HepG2 (cell line): Measurements from ENCODE around the gene PTPRH. TPM values are rescaled to one million over a fixed set of nuclear protein-coding genes. Genes with fewer than 3 reads are reported as not detected.

Source experiments
- FOSL1 ChIP-seq: sonication (generic); formaldehyde crosslinking; IDR thresholded peaks from 2 replicates; pipeline ENCODE4 v1.9.0; 2021; ENCODE audit warnings: missing genetic modification reagents, borderline replicate concordance
- HNRNPUL1 ChIP-seq: fragments of 200-400 bp; formaldehyde crosslinking; IDR thresholded peaks from 2 replicates; pipeline ENCODE4 v1.6.1; 2017; ENCODE audit warnings: low read depth, mild to moderate bottlenecking, low read length, moderate library complexity
- SALL1 ChIP-seq: sonication (generic); formaldehyde crosslinking; IDR thresholded peaks from 2 replicates; pipeline ENCODE4 v1.8.0; 2022; ENCODE audit warnings: mild to moderate bottlenecking, missing genetic modification reagents
- TCF7L2 ChIP-seq: IDR thresholded peaks from 2 replicates; pipeline ENCODE4 v1.6.1; 2011; ENCODE audit warnings: mild to moderate bottlenecking, low read depth, low read length, moderate library complexity
- TEAD2 ChIP-seq: sonication (generic); formaldehyde crosslinking; IDR thresholded peaks from 2 replicates; pipeline ENCODE4 v1.9.0; 2021; ENCODE audit warnings: missing genetic modification reagents
- TOPORS ChIP-seq: sonication (generic); formaldehyde crosslinking; IDR thresholded peaks from 2 replicates; pipeline ENCODE4 v1.8.0; 2023; ENCODE audit warnings: mild to moderate bottlenecking, missing genetic modification reagents
- ZNF263 ChIP-seq: sonication (generic); formaldehyde crosslinking; IDR thresholded peaks from 2 replicates; pipeline ENCODE4 v1.4.0; 2020; ENCODE audit warnings: missing genetic modification reagents
- ZNF264 ChIP-seq: sonication (generic); formaldehyde crosslinking; IDR thresholded peaks from 2 replicates; pipeline ENCODE4 v1.4.0; 2020; ENCODE audit warnings: missing genetic modification reagents
- ZNF44 ChIP-seq: sonication (generic); formaldehyde crosslinking; IDR thresholded peaks from 2 replicates; pipeline ENCODE4 v1.5.1; 2020; ENCODE audit warnings: mild to moderate bottlenecking, missing genetic modification reagents
- ZNF879 ChIP-seq: sonication (generic); formaldehyde crosslinking; IDR thresholded peaks from 2 replicates; pipeline ENCODE4 v1.8.1; 2023; ENCODE audit warnings: missing genetic modification reagents
- polyA plus RNA-seq, 8 experiments: library from polyadenylated mRNA; depleted of rRNA in 3 of 8; stranded (reverse) in 7 of 8; unstranded in 1 of 8; fragments of >200 nt; fragmentation: Illumina TruSeq in 4 of 8; extraction: Trizol in 4 of 8; gene quantifications; 2 replicates each; pipeline versions ENCODE4 v1.2.1 to v1.2.3, GENCODE V29; 2011 to 2016; ENCODE audit warnings: low read depth in 4 of 8, missing spikeins in 1 of 8, mixed read lengths in 1 of 8; ENCODE audit not compliant: insufficient read depth in 1 of 8
- total RNA-seq, 5 experiments: library from RNA; depleted of rRNA; stranded (reverse); fragments of >200 nt; fragmentation: Illumina TruSeq; extraction: Trizol; gene quantifications; 2 replicates each; pipeline ENCODE4 v1.2.3, GENCODE V29; 2016; ENCODE audit warnings: low read depth in 1 of 5
- TF ChIP-seq, protein P1 (sequence below): sonication (generic); formaldehyde crosslinking; IDR thresholded peaks from 2 replicates; pipeline ENCODE4 v1.5.1; 2020; ENCODE audit warnings: mild to moderate bottlenecking, missing genetic modification reagents, borderline replicate concordance
- TF ChIP-seq, protein P2 (sequence below): sonication (generic); formaldehyde crosslinking; IDR thresholded peaks from 2 replicates; pipeline ENCODE4 v1.4.0; 2020; ENCODE audit warnings: missing genetic modification reagents, borderline replicate concordance
- TF ChIP-seq, protein P3 (sequence below): sonication (generic); formaldehyde crosslinking; IDR thresholded peaks from 2 replicates; pipeline ENCODE4 v1.8.0; 2022; ENCODE audit warnings: low read depth, missing genetic modification reagents
- TF ChIP-seq, protein P4 (sequence below): IDR thresholded peaks from 2 replicates; pipeline ENCODE4 v1.6.1; 2016; ENCODE audit warnings: missing compliant biosample characterization, missing genetic modification reagents, borderline replicate concordance
- TF ChIP-seq, protein P5 (sequence below): fragments of 450-650 bp; IDR thresholded peaks from 2 replicates; pipeline ENCODE4 v1.6.1; 2017
- TF ChIP-seq, protein P6 (sequence below): sonication (generic); formaldehyde crosslinking; IDR thresholded peaks from 2 replicates; pipeline ENCODE4 v1.4.0; 2020; ENCODE audit warnings: missing genetic modification reagents

PTPRH gene
- total and polyA plus RNA-seq, 2 of the 13 experiments (the other 11 are each of a cell fraction or from before 2014, with no cell fraction given), result 14.7 to 125 TPM

DNA sequence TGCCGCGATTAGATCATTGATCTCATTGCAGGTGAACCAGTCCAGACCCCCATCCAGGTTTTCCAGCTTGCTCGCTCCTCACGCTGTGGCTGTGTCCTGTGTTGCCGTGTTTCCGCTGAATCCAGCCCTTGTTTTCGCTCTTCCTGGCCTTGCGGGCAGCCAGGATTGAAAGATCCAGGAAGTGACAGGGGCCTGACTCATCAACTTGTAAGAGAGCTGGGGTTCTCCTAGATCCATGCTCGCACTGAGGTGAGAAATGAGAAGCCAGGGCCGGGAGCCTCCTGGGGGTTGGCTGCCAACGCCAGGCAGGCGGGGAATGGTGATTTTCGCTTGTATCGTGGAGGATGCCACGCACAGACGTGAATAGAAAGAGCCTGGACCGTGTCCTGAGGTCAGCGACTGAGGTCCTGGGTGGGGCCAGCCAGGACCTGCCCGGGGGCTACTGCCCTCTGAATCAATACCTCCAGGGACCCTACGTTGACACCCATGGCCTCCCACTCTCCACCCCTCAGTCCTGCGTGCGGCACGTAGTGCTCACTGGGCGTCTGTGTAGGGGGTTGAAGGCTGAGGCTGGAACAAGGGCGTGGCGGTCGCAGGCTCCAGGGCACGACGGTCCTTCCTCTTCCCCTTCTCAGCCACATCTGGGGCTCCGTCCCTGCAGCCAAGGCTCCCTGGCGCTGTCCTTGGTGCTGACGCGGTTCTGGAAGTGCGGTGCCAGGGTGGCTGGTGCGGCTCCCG, 7.3 kb upstream of the PTPRH start (continued):
- TF ChIP-seq ZNF44 (CRISPR knock-in tag) (no peak; the same call in 1 of the 2 replicates), TOPORS (CRISPR knock-in tag) (no peak), ZNF264 (CRISPR knock-in tag) (peak; percentile 87), ZNF263 (CRISPR knock-in tag) (peak; percentile 83), HNRNPUL1 (no peak), FOSL1 (CRISPR knock-in tag) (peak; percentile 79; the same call in 1 of the 2 replicates), TCF7L2 (no peak), TEAD2 (CRISPR knock-in tag) (peak; percentile 81; the same call in 1 of the 2 replicates), ZNF879 (CRISPR knock-in tag) (peak; percentile 87), SALL1 (CRISPR knock-in tag) (peak; percentile 95)
- TF ChIP-seq, protein P1, sequence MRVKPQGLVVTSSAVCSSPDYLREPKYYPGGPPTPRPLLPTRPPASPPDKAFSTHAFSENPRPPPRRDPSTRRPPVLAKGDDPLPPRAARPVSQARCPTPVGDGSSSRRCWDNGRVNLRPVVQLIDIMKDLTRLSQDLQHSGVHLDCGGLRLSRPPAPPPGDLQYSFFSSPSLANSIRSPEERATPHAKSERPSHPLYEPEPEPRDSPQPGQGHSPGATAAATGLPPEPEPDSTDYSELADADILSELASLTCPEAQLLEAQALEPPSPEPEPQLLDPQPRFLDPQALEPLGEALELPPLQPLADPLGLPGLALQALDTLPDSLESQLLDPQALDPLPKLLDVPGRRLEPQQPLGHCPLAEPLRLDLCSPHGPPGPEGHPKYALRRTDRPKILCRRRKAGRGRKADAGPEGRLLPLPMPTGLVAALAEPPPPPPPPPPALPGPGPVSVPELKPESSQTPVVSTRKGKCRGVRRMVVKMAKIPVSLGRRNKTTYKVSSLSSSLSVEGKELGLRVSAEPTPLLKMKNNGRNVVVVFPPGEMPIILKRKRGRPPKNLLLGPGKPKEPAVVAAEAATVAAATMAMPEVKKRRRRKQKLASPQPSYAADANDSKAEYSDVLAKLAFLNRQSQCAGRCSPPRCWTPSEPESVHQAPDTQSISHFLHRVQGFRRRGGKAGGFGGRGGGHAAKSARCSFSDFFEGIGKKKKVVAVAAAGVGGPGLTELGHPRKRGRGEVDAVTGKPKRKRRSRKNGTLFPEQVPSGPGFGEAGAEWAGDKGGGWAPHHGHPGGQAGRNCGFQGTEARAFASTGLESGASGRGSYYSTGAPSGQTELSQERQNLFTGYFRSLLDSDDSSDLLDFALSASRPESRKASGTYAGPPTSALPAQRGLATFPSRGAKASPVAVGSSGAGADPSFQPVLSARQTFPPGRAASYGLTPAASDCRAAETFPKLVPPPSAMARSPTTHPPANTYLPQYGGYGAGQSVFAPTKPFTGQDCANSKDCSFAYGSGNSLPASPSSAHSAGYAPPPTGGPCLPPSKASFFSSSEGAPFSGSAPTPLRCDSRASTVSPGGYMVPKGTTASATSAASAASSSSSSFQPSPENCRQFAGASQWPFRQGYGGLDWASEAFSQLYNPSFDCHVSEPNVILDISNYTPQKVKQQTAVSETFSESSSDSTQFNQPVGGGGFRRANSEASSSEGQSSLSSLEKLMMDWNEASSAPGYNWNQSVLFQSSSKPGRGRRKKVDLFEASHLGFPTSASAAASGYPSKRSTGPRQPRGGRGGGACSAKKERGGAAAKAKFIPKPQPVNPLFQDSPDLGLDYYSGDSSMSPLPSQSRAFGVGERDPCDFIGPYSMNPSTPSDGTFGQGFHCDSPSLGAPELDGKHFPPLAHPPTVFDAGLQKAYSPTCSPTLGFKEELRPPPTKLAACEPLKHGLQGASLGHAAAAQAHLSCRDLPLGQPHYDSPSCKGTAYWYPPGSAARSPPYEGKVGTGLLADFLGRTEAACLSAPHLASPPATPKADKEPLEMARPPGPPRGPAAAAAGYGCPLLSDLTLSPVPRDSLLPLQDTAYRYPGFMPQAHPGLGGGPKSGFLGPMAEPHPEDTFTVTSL (CRISPR knock-in tag), result 0 out of 2 replicates have a peak, but pooled peaks have one; percentile 47
- TF ChIP-seq, protein P2, sequence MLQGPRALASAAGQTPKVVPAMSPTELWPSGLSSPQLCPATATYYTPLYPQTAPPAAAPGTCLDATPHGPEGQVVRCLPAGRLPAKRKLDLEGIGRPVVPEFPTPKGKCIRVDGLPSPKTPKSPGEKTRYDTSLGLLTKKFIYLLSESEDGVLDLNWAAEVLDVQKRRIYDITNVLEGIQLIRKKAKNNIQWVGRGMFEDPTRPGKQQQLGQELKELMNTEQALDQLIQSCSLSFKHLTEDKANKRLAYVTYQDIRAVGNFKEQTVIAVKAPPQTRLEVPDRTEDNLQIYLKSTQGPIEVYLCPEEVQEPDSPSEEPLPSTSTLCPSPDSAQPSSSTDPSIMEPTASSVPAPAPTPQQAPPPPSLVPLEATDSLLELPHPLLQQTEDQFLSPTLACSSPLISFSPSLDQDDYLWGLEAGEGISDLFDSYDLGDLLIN (CRISPR knock-in tag), result peak; percentile 96; the same call in 1 of the 2 replicates
- TF ChIP-seq, protein P3, sequence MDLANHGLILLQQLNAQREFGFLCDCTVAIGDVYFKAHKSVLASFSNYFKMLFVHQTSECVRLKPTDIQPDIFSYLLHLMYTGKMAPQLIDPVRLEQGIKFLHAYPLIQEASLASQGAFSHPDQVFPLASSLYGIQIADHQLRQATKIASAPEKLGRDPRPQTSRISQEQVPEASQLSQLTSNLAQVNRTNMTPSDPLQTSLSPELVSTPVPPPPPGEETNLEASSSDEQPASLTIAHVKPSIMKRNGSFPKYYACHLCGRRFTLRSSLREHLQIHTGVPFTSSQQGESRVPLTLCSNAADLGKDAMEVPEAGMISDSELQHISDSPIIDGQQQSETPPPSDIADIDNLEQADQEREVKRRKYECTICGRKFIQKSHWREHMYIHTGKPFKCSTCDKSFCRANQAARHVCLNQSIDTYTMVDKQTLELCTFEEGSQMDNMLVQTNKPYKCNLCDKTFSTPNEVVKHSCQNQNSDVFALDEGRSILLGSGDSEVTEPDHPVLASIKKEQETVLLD, result peak; percentile 71
- TF ChIP-seq, protein P4, sequence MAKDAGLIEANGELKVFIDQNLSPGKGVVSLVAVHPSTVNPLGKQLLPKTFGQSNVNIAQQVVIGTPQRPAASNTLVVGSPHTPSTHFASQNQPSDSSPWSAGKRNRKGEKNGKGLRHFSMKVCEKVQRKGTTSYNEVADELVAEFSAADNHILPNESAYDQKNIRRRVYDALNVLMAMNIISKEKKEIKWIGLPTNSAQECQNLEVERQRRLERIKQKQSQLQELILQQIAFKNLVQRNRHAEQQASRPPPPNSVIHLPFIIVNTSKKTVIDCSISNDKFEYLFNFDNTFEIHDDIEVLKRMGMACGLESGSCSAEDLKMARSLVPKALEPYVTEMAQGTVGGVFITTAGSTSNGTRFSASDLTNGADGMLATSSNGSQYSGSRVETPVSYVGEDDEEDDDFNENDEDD (CRISPR knock-in tag), result peak; percentile 78; the same call in 1 of the 2 replicates
- TF ChIP-seq, protein P5, sequence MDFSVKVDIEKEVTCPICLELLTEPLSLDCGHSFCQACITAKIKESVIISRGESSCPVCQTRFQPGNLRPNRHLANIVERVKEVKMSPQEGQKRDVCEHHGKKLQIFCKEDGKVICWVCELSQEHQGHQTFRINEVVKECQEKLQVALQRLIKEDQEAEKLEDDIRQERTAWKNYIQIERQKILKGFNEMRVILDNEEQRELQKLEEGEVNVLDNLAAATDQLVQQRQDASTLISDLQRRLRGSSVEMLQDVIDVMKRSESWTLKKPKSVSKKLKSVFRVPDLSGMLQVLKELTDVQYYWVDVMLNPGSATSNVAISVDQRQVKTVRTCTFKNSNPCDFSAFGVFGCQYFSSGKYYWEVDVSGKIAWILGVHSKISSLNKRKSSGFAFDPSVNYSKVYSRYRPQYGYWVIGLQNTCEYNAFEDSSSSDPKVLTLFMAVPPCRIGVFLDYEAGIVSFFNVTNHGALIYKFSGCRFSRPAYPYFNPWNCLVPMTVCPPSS, result no peak
- TF ChIP-seq, protein P6, sequence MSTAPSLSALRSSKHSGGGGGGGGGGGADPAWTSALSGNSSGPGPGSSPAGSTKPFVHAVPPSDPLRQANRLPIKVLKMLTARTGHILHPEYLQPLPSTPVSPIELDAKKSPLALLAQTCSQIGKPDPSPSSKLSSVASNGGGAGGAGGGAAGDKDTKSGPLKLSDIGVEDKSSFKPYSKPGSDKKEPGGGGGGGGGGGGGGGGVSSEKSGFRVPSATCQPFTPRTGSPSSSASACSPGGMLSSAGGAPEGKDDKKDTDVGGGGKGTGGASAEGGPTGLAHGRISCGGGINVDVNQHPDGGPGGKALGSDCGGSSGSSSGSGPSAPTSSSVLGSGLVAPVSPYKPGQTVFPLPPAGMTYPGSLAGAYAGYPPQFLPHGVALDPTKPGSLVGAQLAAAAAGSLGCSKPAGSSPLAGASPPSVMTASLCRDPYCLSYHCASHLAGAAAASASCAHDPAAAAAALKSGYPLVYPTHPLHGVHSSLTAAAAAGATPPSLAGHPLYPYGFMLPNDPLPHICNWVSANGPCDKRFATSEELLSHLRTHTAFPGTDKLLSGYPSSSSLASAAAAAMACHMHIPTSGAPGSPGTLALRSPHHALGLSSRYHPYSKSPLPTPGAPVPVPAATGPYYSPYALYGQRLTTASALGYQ (CRISPR knock-in tag), result no peak; the same call in 1 of the 2 replicates
